Measurements from ENCODE around the gene TMEM94. TPM values are rescaled to one million over a fixed set of nuclear protein-coding genes. Genes with fewer than 3 reads are reported as not detected.

Gene TMEM94
- total RNA-seq, 3 donors from 2014 or later = 73.5 to 114 (median 108) TPM

- Histone ChIP-seq H3K4me1 (ENCODE audit: low read depth) (peaks cover 26% of the 10 kb centered on the region), H3K9me3 (no peaks in the 10 kb centered on the region), H3K4me3 (no peak overlapping the region), H3K36me3 (ENCODE audit: low read depth) (no peaks in the 10 kb centered on the region)
- no peak for TF ChIP-seq CTCF (IDR thresholded peaks at IDR 0.05)
- DNase-seq (no peak), ATAC-seq (no peak)
- intact Hi-C loops (cut with DNase I, micrococcal nuclease) = no loop called here
Observed at GRCh38 chr17:75463603-75464002, 7.2 kb downstream of the TMEM94 start.

GRCh38 chr17:75465039-75465438 lies 8.6 kb downstream of the TMEM94 start:
- Histone ChIP-seq H3K4me1 (ENCODE audit: low read depth) (peaks cover 18% of the 10 kb centered on the region), H3K9me3 (no peaks in the 10 kb centered on the region), H3K4me3 (no peak overlapping the region), H3K36me3 (ENCODE audit: low read depth) (no peaks in the 10 kb centered on the region)
- intact Hi-C loops (cut with DNase I, micrococcal nuclease) = no loop called here
- DNase-seq (no peak), ATAC-seq (no peak)
- TF ChIP-seq CTCF (IDR thresholded peaks at IDR 0.05) = no peak

- Histone ChIP-seq H3K36me3 (ENCODE audit: low read depth) (no peaks in the 10 kb centered on the region), H3K4me3 (no peak overlapping the region), H3K4me1 (ENCODE audit: low read depth) (peaks cover 13% of the 10 kb centered on the region), H3K9me3 (no peaks in the 10 kb centered on the region)
- intact Hi-C loops (cut with DNase I, micrococcal nuclease) = no loop called here
- DNase-seq (peak in 1 of 3 donors; percentile 34), ATAC-seq (peak; percentile 45)
- TF ChIP-seq CTCF (IDR thresholded peaks at IDR 0.05) = no peak
Observed at GRCh38 chr17:75468291-75468754, 11.9 kb downstream of the TMEM94 start.

- Histone ChIP-seq H3K4me3 (no peak overlapping the region), H3K4me1 (ENCODE audit: low read depth) (peaks cover 13% of the 10 kb centered on the region), H3K9me3 (no peaks in the 10 kb centered on the region), H3K36me3 (ENCODE audit: low read depth) (no peaks in the 10 kb centered on the region)
- TF ChIP-seq CTCF (IDR thresholded peaks at IDR 0.05) = no peak
- ATAC-seq = peak; percentile 85
- DNase-seq = peak; percentile 44 to 85 (median 69)
- intact Hi-C loops (cut with DNase I, micrococcal nuclease) = no loop called here
Observed at GRCh38 chr17:75468779-75469373, 12.4 kb downstream of the TMEM94 start.

- H3K36me3 ChIP-seq (ENCODE audit: low read depth) = no peaks in the 10 kb centered on the region
- intact Hi-C loops (cut with DNase I, micrococcal nuclease) = no loop called here
- no peak for DNase-seq
Observed at GRCh38 chr17:75471207-75471606, 14.8 kb downstream of the TMEM94 start.

More at GRCh38 chr17:75471207-75471606, 14.8 kb downstream of the TMEM94 start:
- ATAC-seq = no peak
- H3K4me1 ChIP-seq (ENCODE audit: low read depth) = peaks cover 16% of the 10 kb centered on the region
- H3K4me3 ChIP-seq = no peak overlapping the region
- no peak for TF ChIP-seq CTCF (IDR thresholded peaks at IDR 0.05)
- H3K9me3 ChIP-seq = no peaks in the 10 kb centered on the region
